ENCODE measurements around the gene FLNB. TPM values are rescaled to one million over a fixed set of nuclear protein-coding genes. Genes with fewer than 3 reads are reported as not detected.
"Not testable (repeated sequence)": the region's sequence is repeated elsewhere in the genome, so short reads cannot be mapped to it uniquely, and the experiment has no call there.

FLNB gene
- total and polyA plus RNA-seq, 12 donors = 84.6 to 278 (median 131) TPM

GRCh38 chr3:58049143-58049785, 41.0 kb downstream of the FLNB start:
- H3K4me3 ChIP-seq = no peak overlapping the region
- TF ChIP-seq CTCF (IDR thresholded peaks at IDR 0.05) (no peak), POLR2A (IDR thresholded peaks at IDR 0.05) (peak in 1 of 2 donors; percentile 13)
- H3K36me3 ChIP-seq (replicated peaks in 1 of 2) = no peaks in the 10 kb centered on the region
- 37 to 55% (median 47%) methylated on average over 10 of the region's 10 CpGs for WGBS, 4 donors
- intact Hi-C loops (cut with DNase I) = no loop called here
- H3K4me1 ChIP-seq (replicated peaks in 1 of 2) = peaks cover 42 to 69% of the 10 kb centered on the region in 2 donors
- no peaks in the 10 kb centered on the region for H3K9me3 ChIP-seq (replicated peaks in 1 of 3)
- H3K27ac ChIP-seq = peak overlapping the region; percentile 64 to 91 (median 83)
- DNase-seq = peak; percentile 67 to 87 (median 84)
- H3K27me3 ChIP-seq = no peaks in the 10 kb centered on the region

GRCh38 chr3:58051196-58051595, 43.0 kb downstream of the FLNB start:
- Histone ChIP-seq H3K4me3 (no peak overlapping the region), H3K27me3 (no peaks in the 10 kb centered on the region), H3K36me3 (replicated peaks in 1 of 2) (no peaks in the 10 kb centered on the region), H3K9me3 (replicated peaks in 1 of 3) (no peaks in the 10 kb centered on the region), H3K4me1 (replicated peaks in 1 of 2) (peaks cover 42 to 61% of the 10 kb centered on the region in 2 donors), H3K27ac (peak overlapping the region; percentile 61 to 91 (median 83))
- TF ChIP-seq CTCF (IDR thresholded peaks at IDR 0.05) (no peak), POLR2A (IDR thresholded peaks at IDR 0.05) (no peak)
- peak; percentile 37 to 83 (median 75) for DNase-seq
- intact Hi-C loops (cut with DNase I) = no loop called here
- 36 to 42% (median 38%) methylated on average over 9 of the region's 9 CpGs for WGBS, 4 donors

- peaks cover 42 to 61% of the 10 kb centered on the region in 2 donors for H3K4me1 ChIP-seq (replicated peaks in 1 of 2)
- 52 to 60% (median 54%) methylated on average over 15 of the region's 15 CpGs for WGBS, 4 donors
- H3K27me3 ChIP-seq; H3K36me3 ChIP-seq (replicated peaks in 1 of 2); intact Hi-C loops (cut with DNase I); H3K9me3 ChIP-seq (replicated peaks in 1 of 3): not testable (repeated sequence)
- H3K27ac ChIP-seq = peak overlapping the region; percentile 61 to 91 (median 83)
- peak overlapping the region in 1 of 4 donors; percentile 3 for H3K4me3 ChIP-seq
- peak in 4 of 7 donors; percentile 49 to 68 (median 54) for DNase-seq
Observed at GRCh38 chr3:58051658-58052261, 43.5 kb downstream of the FLNB start.

GRCh38 chr3:58052373-58053273, 44.4 kb downstream of the FLNB start:
- intact Hi-C loops (cut with DNase I) = no loop called here
- peak in 1 of 2 donors; percentile 73 for TF ChIP-seq POLR2A (IDR thresholded peaks at IDR 0.05)
- TF ChIP-seq CTCF (IDR thresholded peaks at IDR 0.05) = no peak
- WGBS, 4 donors = 22 to 27% (median 25%) methylated on average over 6 to 8 of the region's 8 CpGs

More at GRCh38 chr3:58052373-58053273, 44.4 kb downstream of the FLNB start:
- no peaks in the 10 kb centered on the region for H3K9me3 ChIP-seq (replicated peaks in 1 of 3)
- peak overlapping the region; percentile 61 to 91 (median 83) for H3K27ac ChIP-seq
- H3K27me3 ChIP-seq = no peaks in the 10 kb centered on the region
- no peak overlapping the region for H3K4me3 ChIP-seq
- no peaks in the 10 kb centered on the region for H3K36me3 ChIP-seq (replicated peaks in 1 of 2)
- peaks cover 42 to 61% of the 10 kb centered on the region in 2 donors for H3K4me1 ChIP-seq (replicated peaks in 1 of 2)
- DNase-seq = peak; percentile 87 to 96 (median 95)

Measured in adrenal gland (tissue), 12 donors.